H54 (cell line): Measurements from ENCODE around the gene POLD1.

ENCODE experiments used
- DNase-seq: peaks from one replicate; pipeline ENCODE4 v3.0.0; 2011; ENCODE audit warnings: low spot score, mixed read lengths; ENCODE audit not compliant: insufficient read length
- FAIRE-seq: peaks from 3 replicates; lab custom pipeline; 2011; peaks lifted over from hg19 to GRCh38; lab: Jason Lieb, UNC
- POLR2A ChIP-seq: IDR thresholded peaks from 2 replicates; pipeline ENCODE4 v1.6.1; 2011; ENCODE audit warnings: low read depth, mild to moderate bottlenecking, low read length

The POLD1 gene

DNA sequence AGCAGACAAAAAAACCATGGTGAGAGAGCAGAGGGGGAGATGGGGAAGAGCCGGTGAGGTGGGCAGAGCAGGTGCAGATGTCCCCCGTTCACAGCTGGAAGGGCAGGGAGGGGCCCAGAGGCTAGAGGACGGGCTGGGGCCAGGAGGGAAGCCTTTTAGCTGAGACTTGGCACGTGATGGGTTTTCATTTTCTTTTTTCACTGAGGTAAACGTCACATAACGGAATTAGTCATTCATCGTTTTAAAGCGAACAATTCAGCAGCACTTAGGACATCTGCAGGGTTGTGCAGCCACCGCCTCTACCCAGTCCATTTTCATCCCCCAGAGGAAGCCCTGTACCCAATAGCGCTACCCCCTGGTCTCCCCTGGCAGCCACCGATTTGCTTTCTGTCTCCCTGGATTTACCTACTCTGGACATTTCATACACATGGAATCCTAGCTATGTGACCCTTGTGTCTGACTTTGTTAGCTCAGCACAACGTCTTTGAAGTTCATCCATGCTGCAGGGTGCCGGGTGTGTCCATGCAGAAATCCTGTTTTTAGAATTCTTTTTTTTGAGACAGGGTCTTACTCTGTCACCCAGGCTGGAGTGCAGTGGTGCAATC lies 76.1 kb downstream of the POLD1 start:
- DNase-seq (peak; percentile 97), FAIRE-seq (no peak)
- TF ChIP-seq POLR2A = no peak

DNA sequence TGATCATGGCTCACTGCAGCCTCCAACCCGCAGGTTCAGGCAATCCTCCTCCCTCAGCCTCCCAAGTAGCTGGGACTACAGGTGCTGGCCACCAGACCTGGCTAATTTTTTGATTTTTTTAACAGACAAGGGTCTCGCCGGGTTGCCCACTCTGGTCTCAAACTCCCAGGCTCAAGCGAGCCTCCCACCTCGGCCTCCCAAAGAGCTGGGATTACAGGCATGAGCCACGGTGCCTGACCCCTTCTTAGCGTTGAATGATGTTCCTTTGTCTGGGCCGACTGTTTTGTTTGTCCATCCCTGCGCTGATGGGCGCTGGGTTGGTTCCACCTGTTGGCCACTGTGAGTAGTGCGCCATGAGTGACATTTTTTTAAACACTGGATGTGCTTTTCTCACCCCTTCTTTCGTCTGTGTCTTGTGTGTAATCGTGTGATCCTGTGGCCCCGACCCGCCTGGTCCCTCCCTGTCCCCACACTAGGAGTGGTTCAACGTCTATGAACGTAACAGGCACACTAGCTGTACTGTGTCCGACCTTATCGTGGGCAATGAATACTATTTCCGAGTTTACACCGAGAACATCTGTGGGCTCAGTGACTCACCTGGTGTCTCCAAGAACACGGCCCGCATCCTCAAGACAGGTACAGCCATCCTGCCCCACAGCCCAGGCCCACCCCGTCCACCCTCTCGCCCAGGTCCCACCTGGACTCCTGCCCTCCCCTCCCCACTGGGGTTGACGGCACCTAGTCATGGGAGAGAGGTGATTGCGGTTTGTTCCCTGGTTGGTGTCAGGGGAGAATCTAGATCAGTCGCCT lies 77.1 kb downstream of the POLD1 start:
- FAIRE-seq (peak; percentile 57), DNase-seq (peak; percentile 97)
- TF ChIP-seq POLR2A = no peak

DNA sequence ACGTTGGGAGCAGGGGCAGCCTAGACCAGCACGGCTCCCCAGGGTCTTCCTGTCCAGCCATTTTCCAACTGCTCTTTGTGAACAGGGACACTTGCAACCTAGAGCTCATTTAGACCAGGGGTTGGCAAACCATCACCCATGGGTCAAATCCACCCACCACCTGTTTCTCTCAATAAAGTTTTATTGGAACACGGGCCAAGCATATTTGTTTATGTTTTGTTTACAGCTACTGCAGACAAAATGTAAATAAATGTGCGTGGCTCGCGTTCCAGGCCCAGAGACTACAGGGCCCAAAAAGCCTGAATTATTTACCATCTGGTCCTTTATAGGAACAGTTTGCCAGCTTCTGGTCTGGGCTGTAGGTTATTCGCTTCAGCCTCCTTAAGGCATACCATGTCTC lies 78.8 kb downstream of the POLD1 start:
- DNase-seq = no peak
- TF ChIP-seq POLR2A = no peak
- no peak for FAIRE-seq

DNA sequence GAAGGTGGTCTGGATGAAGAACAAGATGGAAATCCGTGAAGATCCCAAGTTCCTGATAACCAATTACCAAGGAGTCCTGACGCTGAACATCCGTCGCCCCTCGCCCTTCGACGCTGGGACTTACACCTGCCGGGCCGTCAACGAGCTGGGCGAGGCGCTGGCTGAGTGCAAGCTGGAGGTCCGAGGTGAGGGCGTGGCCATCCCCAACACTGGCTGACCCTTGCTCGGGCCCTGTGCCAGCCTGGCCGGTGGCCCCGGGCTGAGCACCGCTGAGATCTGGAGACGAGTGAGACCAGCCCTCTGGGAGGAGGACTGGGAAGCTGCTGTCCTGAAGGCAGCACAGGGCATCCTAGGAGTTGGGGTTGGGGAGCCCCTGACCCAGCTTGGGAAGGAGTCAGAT lies 80.2 kb downstream of the POLD1 start:
- TF ChIP-seq POLR2A = no peak
- DNase-seq = no peak
- FAIRE-seq = no peak

DNA sequence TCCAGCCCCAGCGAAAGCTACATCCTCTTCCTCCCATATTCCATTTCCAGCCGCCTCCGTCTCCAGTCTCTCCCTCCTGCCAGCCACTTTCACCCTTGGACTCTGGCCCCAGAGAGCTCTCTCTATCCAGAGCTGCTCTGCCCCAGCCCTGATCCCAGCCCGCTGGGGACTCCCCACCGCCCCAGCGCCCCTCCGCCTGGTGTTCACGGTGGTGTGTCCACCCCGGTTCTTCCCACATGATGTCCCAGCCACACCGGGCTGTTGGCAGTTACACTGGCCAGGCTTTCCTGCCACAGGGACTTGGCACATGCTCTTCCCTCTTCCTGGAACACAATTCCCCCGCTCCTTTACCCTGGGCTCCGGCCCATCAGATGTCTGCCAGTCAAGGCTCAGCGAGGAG lies 80.9 kb downstream of the POLD1 start:
- no peak for DNase-seq
- no peak for FAIRE-seq
- TF ChIP-seq POLR2A = no peak

DNA sequence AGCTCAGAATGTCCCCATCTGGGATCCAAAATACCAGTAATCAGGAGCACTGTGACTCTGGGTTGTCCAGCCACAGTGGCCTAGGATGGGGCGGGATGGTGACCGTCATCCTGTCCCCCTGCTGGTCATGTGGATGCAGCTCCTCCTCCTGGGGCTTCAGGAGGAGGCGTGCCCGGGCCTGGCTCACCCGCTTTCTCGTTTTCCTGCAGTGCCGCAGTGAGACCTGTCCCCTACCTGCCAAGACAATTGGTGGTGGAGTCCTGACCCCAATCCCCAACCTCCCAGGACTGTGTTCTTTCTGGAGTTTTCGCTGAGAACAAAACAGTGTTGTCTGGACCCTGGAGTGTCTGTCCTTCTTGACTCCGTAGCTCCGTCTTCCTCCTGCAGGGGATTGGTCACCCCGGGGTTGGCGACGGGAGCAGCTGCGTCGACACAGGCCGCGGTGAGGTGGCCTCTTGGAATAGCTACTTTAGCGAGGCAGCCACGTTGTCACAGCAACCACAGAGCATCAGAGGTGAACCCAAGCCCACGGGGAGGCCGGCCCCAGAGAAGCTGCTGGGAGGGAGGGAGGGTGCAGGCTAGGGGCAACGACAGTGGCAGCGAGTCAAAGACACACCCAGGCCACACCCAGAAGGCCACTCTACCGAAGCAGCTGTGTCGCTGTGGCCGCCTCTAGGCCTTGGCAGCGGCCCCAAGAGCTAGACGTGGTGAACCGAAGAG lies 82.0 kb downstream of the POLD1 start:
- FAIRE-seq (no peak), DNase-seq (no peak)
- TF ChIP-seq POLR2A = no peak

DNA sequence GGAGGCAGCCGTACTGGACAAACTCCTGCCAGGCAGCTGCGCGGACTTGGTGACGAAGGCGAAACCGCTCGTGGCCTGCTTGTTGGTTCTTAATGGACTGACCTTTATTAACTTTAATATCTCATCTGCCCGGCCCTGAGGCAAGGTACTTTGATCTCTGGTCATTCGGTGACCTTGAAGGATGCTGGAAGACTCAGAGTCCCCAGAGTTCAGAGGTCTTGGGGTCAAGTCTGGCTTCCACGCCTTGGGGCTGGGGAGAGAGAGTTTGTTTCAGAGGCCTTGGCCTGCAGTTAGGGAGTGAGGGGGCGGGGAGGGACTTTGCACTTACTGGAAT lies 82.5 kb downstream of the POLD1 start:
- DNase-seq (no peak), FAIRE-seq (no peak)
- TF ChIP-seq POLR2A = no peak

DNA sequence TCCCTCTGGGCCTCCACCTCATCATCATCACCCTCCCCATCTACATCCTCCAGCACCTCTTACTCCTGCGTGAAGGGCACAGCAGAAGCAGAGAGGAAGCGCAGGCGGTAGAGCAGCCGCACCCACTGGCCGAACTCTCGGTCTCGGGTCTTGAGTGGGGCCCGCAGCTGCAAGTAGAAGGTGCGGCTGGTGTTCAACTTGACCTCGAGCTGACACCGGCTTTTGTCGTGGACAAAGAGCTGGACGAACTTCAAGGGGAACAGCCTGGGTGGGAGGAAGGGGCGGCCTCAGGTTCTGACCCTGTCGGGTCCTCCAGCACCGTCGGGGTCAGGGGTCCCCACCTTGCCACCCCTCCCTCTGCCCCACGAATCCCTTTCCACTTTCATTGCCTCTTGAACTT lies 83.4 kb downstream of the POLD1 start:
- no peak for TF ChIP-seq POLR2A
- FAIRE-seq (no peak), DNase-seq (no peak)
